Activated naive CD8-positive, alpha-beta T cell (primary cell): ENCODE results near the gene CDC42BPB.

Source experiments
- H3K27ac Mint-ChIP-seq: one replicate; pipeline ENCODE4 v1.8.0; 2021; ENCODE audit warnings: mixed read lengths
- H3K27me3 Mint-ChIP-seq: one replicate; pipeline ENCODE4 v1.8.0; 2021; ENCODE audit warnings: mixed read lengths
- H3K36me3 Mint-ChIP-seq: one replicate; pipeline ENCODE4 v1.8.0; 2021; ENCODE audit warnings: mixed read lengths
- H3K4me1 Mint-ChIP-seq: one replicate; pipeline ENCODE4 v1.8.0; 2021; ENCODE audit warnings: low read depth, mixed read lengths
- H3K4me3 Mint-ChIP-seq: one replicate; pipeline ENCODE4 v1.8.0; 2021; ENCODE audit warnings: mild to moderate bottlenecking, mixed read lengths
- H3K9me3 Mint-ChIP-seq: one replicate; pipeline ENCODE4 v1.8.0; 2021; ENCODE audit warnings: low read depth, mixed read lengths

CDC42BPB gene

GRCh38 chr14:103023881-103024473 lies 33.4 kb downstream of the CDC42BPB start:
- H3K4me3 Mint-ChIP-seq, result no peak overlapping the region
- peaks cover 2% of the 10 kb centered on the region for H3K27me3 Mint-ChIP-seq
- no peak overlapping the region for H3K27ac Mint-ChIP-seq

GRCh38 chr14:103022685-103023044 lies 34.7 kb downstream of the CDC42BPB start:
- Mint-ChIP-seq H3K9me3 (peaks cover 6% of the 10 kb centered on the region), H3K36me3 (no peaks in the 10 kb centered on the region), H3K4me1 (peaks cover 22% of the 10 kb centered on the region), H3K4me3 (no peak overlapping the region), H3K27me3 (peaks cover 2% of the 10 kb centered on the region), H3K27ac (no peak overlapping the region)

More at GRCh38 chr14:103023881-103024473, 33.4 kb downstream of the CDC42BPB start:
- Mint-ChIP-seq H3K9me3 (peaks cover 6% of the 10 kb centered on the region), H3K36me3 (no peaks in the 10 kb centered on the region), H3K4me1 (peaks cover 22% of the 10 kb centered on the region)

- Mint-ChIP-seq H3K4me3 (peak overlapping the region; percentile 80), H3K9me3 (peaks cover 6% of the 10 kb centered on the region), H3K4me1 (peaks cover 22% of the 10 kb centered on the region), H3K27ac (peak overlapping the region; percentile 82), H3K36me3 (no peaks in the 10 kb centered on the region), H3K27me3 (peaks cover 2% of the 10 kb centered on the region)
Measured at GRCh38 chr14:103022002-103022684, 35.2 kb downstream of the CDC42BPB start.

- H3K4me1 Mint-ChIP-seq, result peaks cover 22% of the 10 kb centered on the region
- H3K36me3 Mint-ChIP-seq, result no peaks in the 10 kb centered on the region
- H3K9me3 Mint-ChIP-seq, result peaks cover 6% of the 10 kb centered on the region
- H3K27ac Mint-ChIP-seq, result peak overlapping the region; percentile 82
- peaks cover 2% of the 10 kb centered on the region for H3K27me3 Mint-ChIP-seq
- peak overlapping the region; percentile 80 for H3K4me3 Mint-ChIP-seq
Measured at GRCh38 chr14:103021684-103022001, 35.7 kb downstream of the CDC42BPB start.

- peaks cover 22% of the 10 kb centered on the region for H3K4me1 Mint-ChIP-seq
- H3K27ac Mint-ChIP-seq, result no peak overlapping the region
- H3K9me3 Mint-ChIP-seq, result peaks cover 6% of the 10 kb centered on the region
- H3K27me3 Mint-ChIP-seq, result peaks cover 2% of the 10 kb centered on the region
- peak overlapping the region; percentile 3 for H3K4me3 Mint-ChIP-seq
- H3K36me3 Mint-ChIP-seq, result no peaks in the 10 kb centered on the region
Measured at GRCh38 chr14:103020271-103021170, 36.8 kb downstream of the CDC42BPB start.

GRCh38 chr14:103019826-103020225 lies 37.5 kb downstream of the CDC42BPB start:
- no peaks in the 10 kb centered on the region for H3K27me3 Mint-ChIP-seq
- H3K36me3 Mint-ChIP-seq, result no peaks in the 10 kb centered on the region
- no peak overlapping the region for H3K27ac Mint-ChIP-seq
- no peak overlapping the region for H3K4me3 Mint-ChIP-seq
- peaks cover 28% of the 10 kb centered on the region for H3K4me1 Mint-ChIP-seq
- peaks cover 1% of the 10 kb centered on the region for H3K9me3 Mint-ChIP-seq

GRCh38 chr14:103019236-103019635 lies 38.1 kb downstream of the CDC42BPB start:
- Mint-ChIP-seq H3K27me3 (no peaks in the 10 kb centered on the region), H3K27ac (no peak overlapping the region), H3K4me3 (no peak overlapping the region), H3K36me3 (no peaks in the 10 kb centered on the region), H3K9me3 (no peaks in the 10 kb centered on the region), H3K4me1 (peaks cover 34% of the 10 kb centered on the region)

GRCh38 chr14:103016594-103016993 lies 40.8 kb downstream of the CDC42BPB start:
- H3K9me3 Mint-ChIP-seq, result no peaks in the 10 kb centered on the region
- H3K27me3 Mint-ChIP-seq, result no peaks in the 10 kb centered on the region
- H3K36me3 Mint-ChIP-seq, result no peaks in the 10 kb centered on the region
- no peak overlapping the region for H3K4me3 Mint-ChIP-seq
- peaks cover 24% of the 10 kb centered on the region for H3K4me1 Mint-ChIP-seq
- H3K27ac Mint-ChIP-seq, result no peak overlapping the region

GRCh38 chr14:103016071-103016470 lies 41.3 kb downstream of the CDC42BPB start:
- H3K9me3 Mint-ChIP-seq, result no peaks in the 10 kb centered on the region
- H3K4me1 Mint-ChIP-seq, result peaks cover 21% of the 10 kb centered on the region
- no peak overlapping the region for H3K4me3 Mint-ChIP-seq
- H3K27me3 Mint-ChIP-seq, result no peaks in the 10 kb centered on the region
- no peak overlapping the region for H3K27ac Mint-ChIP-seq
- H3K36me3 Mint-ChIP-seq, result no peaks in the 10 kb centered on the region

GRCh38 chr14:103015426-103015825 lies 41.9 kb downstream of the CDC42BPB start:
- Mint-ChIP-seq H3K27ac (no peak overlapping the region), H3K36me3 (no peaks in the 10 kb centered on the region), H3K4me3 (no peak overlapping the region), H3K9me3 (no peaks in the 10 kb centered on the region), H3K4me1 (peaks cover 16% of the 10 kb centered on the region), H3K27me3 (no peaks in the 10 kb centered on the region)

GRCh38 chr14:103014466-103015228 lies 42.7 kb downstream of the CDC42BPB start:
- peak overlapping the region; percentile 10 for H3K27ac Mint-ChIP-seq
- H3K36me3 Mint-ChIP-seq, result no peaks in the 10 kb centered on the region
- H3K4me3 Mint-ChIP-seq, result peak overlapping the region; percentile 10
- no peaks in the 10 kb centered on the region for H3K27me3 Mint-ChIP-seq
- H3K9me3 Mint-ChIP-seq, result no peaks in the 10 kb centered on the region
- H3K4me1 Mint-ChIP-seq, result peaks cover 14% of the 10 kb centered on the region

GRCh38 chr14:103013028-103013427 lies 44.3 kb downstream of the CDC42BPB start:
- Mint-ChIP-seq H3K4me1 (peaks cover 14% of the 10 kb centered on the region), H3K9me3 (no peaks in the 10 kb centered on the region), H3K27me3 (no peaks in the 10 kb centered on the region), H3K4me3 (no peak overlapping the region), H3K27ac (no peak overlapping the region), H3K36me3 (peaks cover 3% of the 10 kb centered on the region)

- peaks cover 3% of the 10 kb centered on the region for H3K36me3 Mint-ChIP-seq
- no peaks in the 10 kb centered on the region for H3K27me3 Mint-ChIP-seq
- H3K9me3 Mint-ChIP-seq, result no peaks in the 10 kb centered on the region
- H3K4me1 Mint-ChIP-seq, result peaks cover 4% of the 10 kb centered on the region
- H3K27ac Mint-ChIP-seq, result no peak overlapping the region
- H3K4me3 Mint-ChIP-seq, result no peak overlapping the region
Measured at GRCh38 chr14:103009559-103009958, 47.8 kb downstream of the CDC42BPB start.

- no peaks in the 10 kb centered on the region for H3K4me1 Mint-ChIP-seq
Measured at GRCh38 chr14:103008768-103009357, 48.5 kb downstream of the CDC42BPB start.

More at GRCh38 chr14:103008768-103009357, 48.5 kb downstream of the CDC42BPB start:
- H3K27ac Mint-ChIP-seq, result no peak overlapping the region
- no peak overlapping the region for H3K4me3 Mint-ChIP-seq
- no peaks in the 10 kb centered on the region for H3K27me3 Mint-ChIP-seq
- peaks cover 3% of the 10 kb centered on the region for H3K36me3 Mint-ChIP-seq
- H3K9me3 Mint-ChIP-seq, result no peaks in the 10 kb centered on the region
